Prostate gland (tissue), 2 donors: ENCODE results near the gene COLEC11.

Experiments used
- POLR2A ChIP-seq: fragments of 450-650 bp; IDR thresholded peaks from one replicate; pipeline ENCODE4 v1.6.1; 2016; ENCODE audit warnings: antibody characterized with exemption, mild to moderate bottlenecking
- TF ChIP-seq, protein P1 (sequence below), 4 experiments: fragments of 200-600 bp in 2 of 4; fragments of 450-650 bp in 2 of 4; sonication (generic) in 2 of 4; IDR thresholded peaks; 1 replicate in 3 of 4; 2 replicates in 1 of 4; pipeline ENCODE4 v1.5.1; 2016 to 2019; ENCODE audit warnings: antibody characterized with exemption in 4 of 4, mild to moderate bottlenecking in 2 of 4, moderate library complexity in 2 of 4

DNA sequence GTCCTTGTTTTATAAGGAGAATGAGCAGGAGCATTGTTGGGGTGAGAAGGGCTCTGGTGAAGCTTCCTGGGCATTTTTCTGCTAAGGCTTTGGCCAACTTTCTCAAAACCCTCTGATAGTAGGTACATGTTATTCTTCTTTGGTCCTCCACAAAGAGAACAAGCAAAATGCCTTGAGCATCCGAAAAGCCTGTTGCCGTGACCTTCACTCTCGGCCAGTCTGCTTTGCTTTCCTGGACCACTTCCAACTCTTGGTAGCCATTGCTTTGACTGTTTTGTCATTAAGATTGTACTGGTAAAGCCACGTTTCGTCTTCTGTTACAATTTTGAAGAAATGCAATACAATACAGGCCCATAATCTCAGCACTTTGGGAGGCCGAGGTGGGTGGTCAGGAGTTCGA, 35.7 kb downstream of the COLEC11 start:
- TF ChIP-seq POLR2A: no peak
- TF ChIP-seq, protein P1, sequence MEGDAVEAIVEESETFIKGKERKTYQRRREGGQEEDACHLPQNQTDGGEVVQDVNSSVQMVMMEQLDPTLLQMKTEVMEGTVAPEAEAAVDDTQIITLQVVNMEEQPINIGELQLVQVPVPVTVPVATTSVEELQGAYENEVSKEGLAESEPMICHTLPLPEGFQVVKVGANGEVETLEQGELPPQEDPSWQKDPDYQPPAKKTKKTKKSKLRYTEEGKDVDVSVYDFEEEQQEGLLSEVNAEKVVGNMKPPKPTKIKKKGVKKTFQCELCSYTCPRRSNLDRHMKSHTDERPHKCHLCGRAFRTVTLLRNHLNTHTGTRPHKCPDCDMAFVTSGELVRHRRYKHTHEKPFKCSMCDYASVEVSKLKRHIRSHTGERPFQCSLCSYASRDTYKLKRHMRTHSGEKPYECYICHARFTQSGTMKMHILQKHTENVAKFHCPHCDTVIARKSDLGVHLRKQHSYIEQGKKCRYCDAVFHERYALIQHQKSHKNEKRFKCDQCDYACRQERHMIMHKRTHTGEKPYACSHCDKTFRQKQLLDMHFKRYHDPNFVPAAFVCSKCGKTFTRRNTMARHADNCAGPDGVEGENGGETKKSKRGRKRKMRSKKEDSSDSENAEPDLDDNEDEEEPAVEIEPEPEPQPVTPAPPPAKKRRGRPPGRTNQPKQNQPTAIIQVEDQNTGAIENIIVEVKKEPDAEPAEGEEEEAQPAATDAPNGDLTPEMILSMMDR (IDR thresholded peaks at IDR 0.05): no peak
